K562 (cell line): ENCODE data around the gene CTXND1. TPM values are rescaled to one million over a fixed set of nuclear protein-coding genes. Genes with fewer than 3 reads are reported as not detected.

Experiments
- ATAC-seq: fragments of 200-7000 bp; cut with Tn5 transposase; 3 replicates; pipeline ENCODE4 v1.9.1; 2020; ENCODE audit warnings: moderate library complexity
- BruUV-seq: library from RNA; stranded (reverse); fragments of 400-500 nt; replicated peaks from 2 replicates; lab custom pipeline; 2021; lab: Mats Ljungman, UMichigan
- CTCF ChIA-PET: fragments of 300-600 bp; formaldehyde crosslinking; extraction: SDS; loops from one replicate; lab custom pipeline; 2021; ENCODE audit warnings: low intra/inter-chr PET ratio; lab: Yijun Ruan, JAX
- POLR2A ChIA-PET: fragments of 300-600, 350-650 bp; sonication (Branson Sonifier 250); formaldehyde crosslinking; extraction: SDS; loops from one replicate; lab custom pipeline; 2021; ENCODE audit warnings: antibody characterized with exemption, inconsistent platforms; lab: Yijun Ruan, JAX
- DNase-seq, 4 experiments: peaks; one replicate each; pipeline versions ENCODE4 v3.0.0 to v3.0.0-alpha.2; 2011 to 2018; ENCODE audit warnings: low spot score in 3 of 4, mixed read lengths in 3 of 4; ENCODE audit errors: extremely low read depth in 1 of 4
- FAIRE-seq: peaks from 2 replicates; lab custom pipeline; 2011; peaks lifted over from hg19 to GRCh38; lab: Jason Lieb, UNC
- H2AFZ ChIP-seq: 2 replicates; pipeline ENCODE4 v1.6.0; 2011; ENCODE audit warnings: low read depth, low read length, control low read depth, inconsistent platforms
- H3K27ac ChIP-seq: fragments of 200-600 bp; 3 replicates; pipeline ENCODE4 v1.8.0; 2011; ENCODE audit warnings: low read depth, mild to moderate bottlenecking, control low read depth, inconsistent platforms, low read length, moderate library complexity, mixed read lengths; ENCODE audit errors: extremely low read depth
- H3K27me3 ChIP-seq, 2 experiments: fragments of 300-600 bp in 1 of 2; 2 replicates in 1 of 2; 3 replicates in 1 of 2; pipeline versions ENCODE4 v1.6.0 to v1.8.0; 2011; ENCODE audit warnings: inconsistent platforms in 2 of 2, low read length in 2 of 2, mild to moderate bottlenecking in 1 of 2, mixed read lengths in 1 of 2, moderate library complexity in 1 of 2; ENCODE audit not compliant: control insufficient read depth in 2 of 2, insufficient read depth in 2 of 2
- H3K36me3 ChIP-seq: fragments of 300-600 bp; 3 replicates; pipeline ENCODE4 v1.8.0; 2011; ENCODE audit warnings: mild to moderate bottlenecking, low read length, inconsistent platforms; ENCODE audit not compliant: control insufficient read depth, insufficient read depth
- H3K4me1 ChIP-seq, 2 experiments: fragments of 200-600 bp in 1 of 2; replicated peaks in 1 of 2; 2 replicates in 1 of 2; 3 replicates in 1 of 2; pipeline versions ENCODE4 v1.5.1 to v1.8.0; 2011; ENCODE audit warnings: inconsistent platforms in 2 of 2, low read length in 2 of 2, mild to moderate bottlenecking in 1 of 2, mixed read lengths in 1 of 2, moderate library complexity in 1 of 2; ENCODE audit not compliant: control insufficient read depth in 2 of 2, insufficient read depth in 2 of 2
- H3K4me2 ChIP-seq: 2 replicates; pipeline ENCODE4 v1.6.1; 2011; ENCODE audit warnings: low read length, control low read depth, inconsistent platforms, mixed read lengths; ENCODE audit not compliant: insufficient read depth
- H3K4me3 ChIP-seq: fragments of 200-600 bp; sonication (generic), shearing (Covaris generic); 2 replicates; pipeline ENCODE4 v1.5.1; 2016; ENCODE audit warnings: control low read depth, inconsistent platforms
- H3K79me2 ChIP-seq: fragments of 200-600 bp; 3 replicates; pipeline ENCODE4 v1.8.0; 2011; ENCODE audit warnings: low read length, inconsistent platforms; ENCODE audit not compliant: control insufficient read depth, insufficient read depth
- H3K9ac ChIP-seq, 2 experiments: 2 replicates each; pipeline versions ENCODE4 v1.6.0 to v1.6.1; 2011; ENCODE audit warnings: low read depth in 2 of 2, low read length in 2 of 2, control low read depth in 1 of 2, inconsistent platforms in 1 of 2, mild to moderate bottlenecking in 1 of 2, mixed read lengths in 1 of 2; ENCODE audit not compliant: insufficient read depth in 1 of 2
- H3K9me1 ChIP-seq: one replicate; pipeline ENCODE4 v1.6.0; 2011; ENCODE audit warnings: inconsistent platforms, mild to moderate bottlenecking, low read length, moderate library complexity; ENCODE audit not compliant: control insufficient read depth, insufficient read depth
- H3K9me3 ChIP-seq: replicated peaks from 2 replicates; pipeline ENCODE4 v1.5.1; 2011; ENCODE audit warnings: low read depth, low read length, inconsistent platforms; ENCODE audit not compliant: control insufficient read depth, insufficient read depth
- H4K20me1 ChIP-seq: replicated peaks from 2 replicates; pipeline ENCODE4 v1.6.1; 2011; ENCODE audit warnings: low read length, inconsistent platforms, mixed read lengths; ENCODE audit not compliant: control insufficient read depth, insufficient read depth
- FOXK1 ChIP-seq: sonication (generic); formaldehyde crosslinking; IDR thresholded peaks from 2 replicates; pipeline ENCODE4 v1.8.0; 2022; ENCODE audit warnings: missing genetic modification reagents, mild to moderate bottlenecking, borderline replicate concordance
- SMAD3 ChIP-seq: fragments of 450-650 bp; formaldehyde crosslinking; conservative IDR thresholded peaks from 2 replicates; pipeline ENCODE4 v1.4.0; 2020; ENCODE audit warnings: mild to moderate bottlenecking
- TARDBP ChIP-seq: fragments of 450-650 bp; IDR thresholded peaks from 2 replicates; pipeline ENCODE4 v1.6.1; 2016
- ZBED1 ChIP-seq: IDR thresholded peaks from 2 replicates; pipeline ENCODE4 v1.6.1; 2014
- ZBTB1 ChIP-seq: sonication (generic); formaldehyde crosslinking; IDR thresholded peaks from 2 replicates; pipeline ENCODE4 v1.8.1; 2023; ENCODE audit warnings: missing genetic modification reagents, low read depth, mild to moderate bottlenecking, borderline replicate concordance
- ZEB2 ChIP-seq: fragments of 450-650 bp; IDR thresholded peaks from 2 replicates; pipeline ENCODE4 v1.6.1; 2016
- WGBS: fragments of 100-300 bp; shearing (Covaris generic); methylation state at CpG from one replicate; pipeline ENCODE4 v1.1.6; 2016; ENCODE audit warnings: low coverage, mixed read lengths; ENCODE audit not compliant: insufficient coverage; ENCODE audit errors: missing lambda C conversion rate; 5-methylcytosine and 5-hydroxymethylcytosine counted together
- in situ Hi-C: fragments of 300-500 bp; cut with MboI; formaldehyde crosslinking; loops from 4 replicates; pipeline ENCODE4 v1.15.0; 2018; ENCODE audit warnings: inconsistent platforms, mixed read lengths
- intact Hi-C: fragments of 100-400 bp; cut with micrococcal nuclease; formaldehyde crosslinking; loops from 2 replicates; pipeline ENCODE4 v1.14.2; 2022
- polyA plus RNA-seq, 8 experiments: library from polyadenylated mRNA; depleted of rRNA in 4 of 8; stranded (reverse) in 5 of 8; unstranded in 3 of 8; fragments of >200 nt; fragmentation: Nextera tagmentation in 2 of 8; fragmentation: Illumina TruSeq in 1 of 8; extraction: Ambion mirVana in 2 of 8; extraction: Trizol in 1 of 8; gene quantifications; 2 replicates each; pipeline versions ENCODE4 v1.2.1 to v1.2.3, GENCODE V29; 2011 to 2014; ENCODE audit warnings: inconsistent platforms in 1 of 8, missing spikeins in 1 of 8
- total RNA-seq, 7 experiments: library from RNA; depleted of rRNA in 6 of 7; stranded (reverse); fragments of >200 nt in 6 of 7; fragmentation: Illumina TruSeq in 2 of 7; extraction: Trizol in 2 of 7; gene quantifications; 2 replicates each; pipeline versions ENCODE4 v1.2.1 to v1.2.3, GENCODE V29; 2011 to 2021; ENCODE audit warnings: low replicate concordance in 1 of 7
- TF ChIP-seq, protein P1 (sequence below): fragments of 250-450 bp; sonication (Bioruptor Pico); IDR thresholded peaks from 2 replicates; pipeline ENCODE4 v1.4.0; 2020; ENCODE audit warnings: mild to moderate bottlenecking, moderate library complexity, borderline replicate concordance
- TF ChIP-seq, protein P2 (sequence below): IDR thresholded peaks from 2 replicates; pipeline ENCODE4 v1.6.1; 2011; ENCODE audit warnings: borderline replicate concordance, low read depth, mild to moderate bottlenecking, moderate library complexity, low read length; ENCODE audit not compliant: insufficient read depth, poor library complexity, severe bottlenecking
- TF ChIP-seq, protein P3 (sequence below): fragments of 200-800 bp; sonication (Bioruptor generic); IDR thresholded peaks from 2 replicates; pipeline ENCODE4 v1.6.1; 2016; ENCODE audit warnings: missing genetic modification characterization, missing compliant biosample characterization
- TF ChIP-seq, protein P4 (sequence below): fragments of 200-800 bp; sonication (Bioruptor generic); IDR thresholded peaks from 2 replicates; pipeline ENCODE4 v1.6.1; 2017; ENCODE audit warnings: missing genetic modification characterization, missing compliant biosample characterization

Gene CTXND1
- total and polyA plus RNA-seq, 9 of the 15 experiments (the other 6 are each of a cell fraction or from before 2014, with no cell fraction given) = 0.04 TPM; not detected in 7

DNA sequence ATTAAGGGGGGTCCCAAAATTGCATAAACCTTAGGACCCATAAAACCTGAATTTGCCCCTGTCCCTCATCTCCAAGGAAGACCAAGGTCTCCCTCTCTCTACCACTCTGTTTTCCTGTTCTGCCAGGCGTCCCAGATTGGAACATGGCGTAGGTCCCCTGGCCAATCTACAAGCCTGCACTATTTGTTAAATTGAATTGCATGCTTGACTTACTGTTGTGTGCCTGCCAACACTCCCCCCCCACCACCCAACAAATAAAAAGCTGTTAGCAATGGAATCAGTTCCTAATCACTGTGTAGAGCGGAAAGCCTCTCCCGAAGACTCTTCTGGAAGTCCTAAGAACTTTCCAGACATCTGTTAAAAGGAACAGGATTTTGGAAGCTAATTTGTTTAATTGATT lies 11.7 kb downstream of the CTXND1 start:
- no peaks in the 10 kb centered on the region for H4K20me1 ChIP-seq
- no peak overlapping the region for H3K4me2 ChIP-seq
- FAIRE-seq (no peak), DNase-seq (no peak), ATAC-seq (no peak)
- H3K4me1 ChIP-seq = no peaks in the 10 kb centered on the region; a peak in 1 of 5 replicates
- no peak overlapping the region for H2AFZ ChIP-seq
- ChIA-PET POLR2A (no interaction called here), CTCF (no interaction called here)
- H3K27me3 ChIP-seq = peaks cover 13 to 56% of the 10 kb centered on the region in 2 experiments; a peak in 4 of 5 replicates
- no peak overlapping the region for H3K27ac ChIP-seq
- intact Hi-C loops = no loop called here
- H3K4me3 ChIP-seq = no peak overlapping the region
- no peaks in the 10 kb centered on the region for H3K9me3 ChIP-seq
- WGBS = 1% methylated on average over 4 of the region's 4 CpGs
- in situ Hi-C loops = no loop called here
- H3K79me2 ChIP-seq = no peaks in the 10 kb centered on the region
- H3K9ac ChIP-seq = no peak overlapping the region
- no peaks in the 10 kb centered on the region for H3K9me1 ChIP-seq
- no peaks in the 10 kb centered on the region for H3K36me3 ChIP-seq
- no TSS peak for BruUV-seq
- TF ChIP-seq TARDBP = no peak
- TF ChIP-seq ZBED1 = no peak
- TF ChIP-seq, protein P1, sequence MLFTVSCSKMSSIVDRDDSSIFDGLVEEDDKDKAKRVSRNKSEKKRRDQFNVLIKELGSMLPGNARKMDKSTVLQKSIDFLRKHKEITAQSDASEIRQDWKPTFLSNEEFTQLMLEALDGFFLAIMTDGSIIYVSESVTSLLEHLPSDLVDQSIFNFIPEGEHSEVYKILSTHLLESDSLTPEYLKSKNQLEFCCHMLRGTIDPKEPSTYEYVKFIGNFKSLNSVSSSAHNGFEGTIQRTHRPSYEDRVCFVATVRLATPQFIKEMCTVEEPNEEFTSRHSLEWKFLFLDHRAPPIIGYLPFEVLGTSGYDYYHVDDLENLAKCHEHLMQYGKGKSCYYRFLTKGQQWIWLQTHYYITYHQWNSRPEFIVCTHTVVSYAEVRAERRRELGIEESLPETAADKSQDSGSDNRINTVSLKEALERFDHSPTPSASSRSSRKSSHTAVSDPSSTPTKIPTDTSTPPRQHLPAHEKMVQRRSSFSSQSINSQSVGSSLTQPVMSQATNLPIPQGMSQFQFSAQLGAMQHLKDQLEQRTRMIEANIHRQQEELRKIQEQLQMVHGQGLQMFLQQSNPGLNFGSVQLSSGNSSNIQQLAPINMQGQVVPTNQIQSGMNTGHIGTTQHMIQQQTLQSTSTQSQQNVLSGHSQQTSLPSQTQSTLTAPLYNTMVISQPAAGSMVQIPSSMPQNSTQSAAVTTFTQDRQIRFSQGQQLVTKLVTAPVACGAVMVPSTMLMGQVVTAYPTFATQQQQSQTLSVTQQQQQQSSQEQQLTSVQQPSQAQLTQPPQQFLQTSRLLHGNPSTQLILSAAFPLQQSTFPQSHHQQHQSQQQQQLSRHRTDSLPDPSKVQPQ (CRISPR knock-in tag) = no peak
- TF ChIP-seq ZEB2 = no peak
- TF ChIP-seq ZBTB1 (CRISPR knock-in tag) = no peak
- TF ChIP-seq, protein P2, sequence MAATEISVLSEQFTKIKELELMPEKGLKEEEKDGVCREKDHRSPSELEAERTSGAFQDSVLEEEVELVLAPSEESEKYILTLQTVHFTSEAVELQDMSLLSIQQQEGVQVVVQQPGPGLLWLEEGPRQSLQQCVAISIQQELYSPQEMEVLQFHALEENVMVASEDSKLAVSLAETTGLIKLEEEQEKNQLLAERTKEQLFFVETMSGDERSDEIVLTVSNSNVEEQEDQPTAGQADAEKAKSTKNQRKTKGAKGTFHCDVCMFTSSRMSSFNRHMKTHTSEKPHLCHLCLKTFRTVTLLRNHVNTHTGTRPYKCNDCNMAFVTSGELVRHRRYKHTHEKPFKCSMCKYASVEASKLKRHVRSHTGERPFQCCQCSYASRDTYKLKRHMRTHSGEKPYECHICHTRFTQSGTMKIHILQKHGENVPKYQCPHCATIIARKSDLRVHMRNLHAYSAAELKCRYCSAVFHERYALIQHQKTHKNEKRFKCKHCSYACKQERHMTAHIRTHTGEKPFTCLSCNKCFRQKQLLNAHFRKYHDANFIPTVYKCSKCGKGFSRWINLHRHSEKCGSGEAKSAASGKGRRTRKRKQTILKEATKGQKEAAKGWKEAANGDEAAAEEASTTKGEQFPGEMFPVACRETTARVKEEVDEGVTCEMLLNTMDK = no peak
- TF ChIP-seq FOXK1 = no peak
- TF ChIP-seq, protein P3, sequence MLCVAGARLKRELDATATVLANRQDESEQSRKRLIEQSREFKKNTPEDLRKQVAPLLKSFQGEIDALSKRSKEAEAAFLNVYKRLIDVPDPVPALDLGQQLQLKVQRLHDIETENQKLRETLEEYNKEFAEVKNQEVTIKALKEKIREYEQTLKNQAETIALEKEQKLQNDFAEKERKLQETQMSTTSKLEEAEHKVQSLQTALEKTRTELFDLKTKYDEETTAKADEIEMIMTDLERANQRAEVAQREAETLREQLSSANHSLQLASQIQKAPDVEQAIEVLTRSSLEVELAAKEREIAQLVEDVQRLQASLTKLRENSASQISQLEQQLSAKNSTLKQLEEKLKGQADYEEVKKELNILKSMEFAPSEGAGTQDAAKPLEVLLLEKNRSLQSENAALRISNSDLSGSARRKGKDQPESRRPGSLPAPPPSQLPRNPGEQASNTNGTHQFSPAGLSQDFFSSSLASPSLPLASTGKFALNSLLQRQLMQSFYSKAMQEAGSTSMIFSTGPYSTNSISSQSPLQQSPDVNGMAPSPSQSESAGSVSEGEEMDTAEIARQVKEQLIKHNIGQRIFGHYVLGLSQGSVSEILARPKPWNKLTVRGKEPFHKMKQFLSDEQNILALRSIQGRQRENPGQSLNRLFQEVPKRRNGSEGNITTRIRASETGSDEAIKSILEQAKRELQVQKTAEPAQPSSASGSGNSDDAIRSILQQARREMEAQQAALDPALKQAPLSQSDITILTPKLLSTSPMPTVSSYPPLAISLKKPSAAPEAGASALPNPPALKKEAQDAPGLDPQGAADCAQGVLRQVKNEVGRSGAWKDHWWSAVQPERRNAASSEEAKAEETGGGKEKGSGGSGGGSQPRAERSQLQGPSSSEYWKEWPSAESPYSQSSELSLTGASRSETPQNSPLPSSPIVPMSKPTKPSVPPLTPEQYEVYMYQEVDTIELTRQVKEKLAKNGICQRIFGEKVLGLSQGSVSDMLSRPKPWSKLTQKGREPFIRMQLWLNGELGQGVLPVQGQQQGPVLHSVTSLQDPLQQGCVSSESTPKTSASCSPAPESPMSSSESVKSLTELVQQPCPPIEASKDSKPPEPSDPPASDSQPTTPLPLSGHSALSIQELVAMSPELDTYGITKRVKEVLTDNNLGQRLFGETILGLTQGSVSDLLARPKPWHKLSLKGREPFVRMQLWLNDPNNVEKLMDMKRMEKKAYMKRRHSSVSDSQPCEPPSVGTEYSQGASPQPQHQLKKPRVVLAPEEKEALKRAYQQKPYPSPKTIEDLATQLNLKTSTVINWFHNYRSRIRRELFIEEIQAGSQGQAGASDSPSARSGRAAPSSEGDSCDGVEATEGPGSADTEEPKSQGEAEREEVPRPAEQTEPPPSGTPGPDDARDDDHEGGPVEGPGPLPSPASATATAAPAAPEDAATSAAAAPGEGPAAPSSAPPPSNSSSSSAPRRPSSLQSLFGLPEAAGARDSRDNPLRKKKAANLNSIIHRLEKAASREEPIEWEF (CRISPR knock-in tag) = no peak
- TF ChIP-seq, protein P4, sequence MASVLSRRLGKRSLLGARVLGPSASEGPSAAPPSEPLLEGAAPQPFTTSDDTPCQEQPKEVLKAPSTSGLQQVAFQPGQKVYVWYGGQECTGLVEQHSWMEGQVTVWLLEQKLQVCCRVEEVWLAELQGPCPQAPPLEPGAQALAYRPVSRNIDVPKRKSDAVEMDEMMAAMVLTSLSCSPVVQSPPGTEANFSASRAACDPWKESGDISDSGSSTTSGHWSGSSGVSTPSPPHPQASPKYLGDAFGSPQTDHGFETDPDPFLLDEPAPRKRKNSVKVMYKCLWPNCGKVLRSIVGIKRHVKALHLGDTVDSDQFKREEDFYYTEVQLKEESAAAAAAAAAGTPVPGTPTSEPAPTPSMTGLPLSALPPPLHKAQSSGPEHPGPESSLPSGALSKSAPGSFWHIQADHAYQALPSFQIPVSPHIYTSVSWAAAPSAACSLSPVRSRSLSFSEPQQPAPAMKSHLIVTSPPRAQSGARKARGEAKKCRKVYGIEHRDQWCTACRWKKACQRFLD (CRISPR knock-in tag) = no peak
- TF ChIP-seq SMAD3 = no peak
